ENCODE measurements around the gene MRPL2.

The MRPL2 gene

GRCh38 chr6:43059168-43060033 lies at the start of gene MRPL2, which contains the start of gene KLC4:
Gene MRPL2 (minus strand): TSS chr6:43059434. CDS start chr6:43059381, 53 bp downstream.
Gene KLC4 (plus strand): TSS chr6:43059631. CDS start chr6:43061336, 1,705 bp downstream.
- peak; percentile 95 for ATAC-seq (ENCODE audit: low read depth)
- DNase-seq (ENCODE audit: low spot score in 2 of 2): peak; percentile 93 to 95
- peak within 1 kb of the TSS; percentile 97 for H3K4me3 Mint-ChIP-seq
- H3K4me1 Mint-ChIP-seq: peaks cover 16% of the 10 kb centered on the region
- peaks cover 12% of the 10 kb centered on the region for H3K36me3 Mint-ChIP-seq
- no peaks in the 10 kb centered on the region for H3K27me3 Mint-ChIP-seq
- peak within 1 kb of the TSS; percentile 98 for H3K27ac Mint-ChIP-seq
- H3K9me3 Mint-ChIP-seq: no peaks in the 10 kb centered on the region

GRCh38 chr6:43107344-43108062 lies 48.3 kb upstream of the MRPL2 start:
- no peaks in the 10 kb centered on the region for H3K4me1 Mint-ChIP-seq
- DNase-seq (ENCODE audit: low spot score in 2 of 2) (no peak), ATAC-seq (ENCODE audit: low read depth) (no peak)
- peaks cover 2% of the 10 kb centered on the region for H3K27me3 Mint-ChIP-seq
- no peak overlapping the region for H3K27ac Mint-ChIP-seq
- H3K4me3 Mint-ChIP-seq: no peak overlapping the region
- no peaks in the 10 kb centered on the region for H3K9me3 Mint-ChIP-seq
- H3K36me3 Mint-ChIP-seq: no peaks in the 10 kb centered on the region

GRCh38 chr6:43105538-43106222 lies 46.4 kb upstream of the MRPL2 start:
- no peaks in the 10 kb centered on the region for H3K36me3 Mint-ChIP-seq
- ATAC-seq (ENCODE audit: low read depth) (no peak), DNase-seq (ENCODE audit: low spot score in 2 of 2) (no peak)
- H3K4me1 Mint-ChIP-seq: no peaks in the 10 kb centered on the region
- H3K27ac Mint-ChIP-seq: no peak overlapping the region
- no peaks in the 10 kb centered on the region for H3K9me3 Mint-ChIP-seq
- no peak overlapping the region for H3K4me3 Mint-ChIP-seq
- peaks cover 2% of the 10 kb centered on the region for H3K27me3 Mint-ChIP-seq

- Mint-ChIP-seq H3K27me3 (peaks cover 2% of the 10 kb centered on the region), H3K9me3 (no peaks in the 10 kb centered on the region), H3K4me1 (no peaks in the 10 kb centered on the region), H3K27ac (no peak overlapping the region), H3K36me3 (no peaks in the 10 kb centered on the region), H3K4me3 (no peak overlapping the region)
- ATAC-seq (ENCODE audit: low read depth): no peak
- no peak for DNase-seq (ENCODE audit: low spot score in 2 of 2)
Observed at GRCh38 chr6:43103253-43103876, 44.1 kb upstream of the MRPL2 start.

- Mint-ChIP-seq H3K4me3 (no peak overlapping the region), H3K27me3 (no peaks in the 10 kb centered on the region), H3K4me1 (no peaks in the 10 kb centered on the region), H3K9me3 (no peaks in the 10 kb centered on the region), H3K27ac (no peak overlapping the region), H3K36me3 (no peaks in the 10 kb centered on the region)
- ATAC-seq (ENCODE audit: low read depth) (no peak), DNase-seq (ENCODE audit: low spot score in 2 of 2) (no peak)
Observed at GRCh38 chr6:43101497-43101896, 42.3 kb upstream of the MRPL2 start.

GRCh38 chr6:43097502-43097901 lies 38.3 kb upstream of the MRPL2 start:
- Mint-ChIP-seq H3K27ac (no peak overlapping the region), H3K36me3 (no peaks in the 10 kb centered on the region)

GRCh38 chr6:43097098-43097489 lies 37.9 kb upstream of the MRPL2 start:
- H3K4me1 Mint-ChIP-seq: peaks cover 2% of the 10 kb centered on the region
- ATAC-seq (ENCODE audit: low read depth) (no peak), DNase-seq (ENCODE audit: low spot score in 2 of 2) (no peak)
- no peaks in the 10 kb centered on the region for H3K36me3 Mint-ChIP-seq
- no peaks in the 10 kb centered on the region for H3K27me3 Mint-ChIP-seq
- no peaks in the 10 kb centered on the region for H3K9me3 Mint-ChIP-seq
- H3K4me3 Mint-ChIP-seq: no peak overlapping the region
- H3K27ac Mint-ChIP-seq: no peak overlapping the region

More at GRCh38 chr6:43097502-43097901, 38.3 kb upstream of the MRPL2 start:
- Mint-ChIP-seq H3K4me3 (no peak overlapping the region), H3K4me1 (peaks cover 2% of the 10 kb centered on the region), H3K9me3 (no peaks in the 10 kb centered on the region), H3K27me3 (no peaks in the 10 kb centered on the region)
- ATAC-seq (ENCODE audit: low read depth) (no peak), DNase-seq (ENCODE audit: low spot score in 2 of 2) (no peak)

- Mint-ChIP-seq H3K4me3 (no peak overlapping the region), H3K4me1 (peaks cover 2% of the 10 kb centered on the region), H3K27me3 (no peaks in the 10 kb centered on the region), H3K36me3 (no peaks in the 10 kb centered on the region), H3K9me3 (no peaks in the 10 kb centered on the region), H3K27ac (no peak overlapping the region)
- ATAC-seq (ENCODE audit: low read depth): no peak
- DNase-seq (ENCODE audit: low spot score in 2 of 2): no peak
Observed at GRCh38 chr6:43096451-43097097, 37.3 kb upstream of the MRPL2 start.

- no peaks in the 10 kb centered on the region for H3K27me3 Mint-ChIP-seq
- no peak overlapping the region for H3K27ac Mint-ChIP-seq
- DNase-seq (ENCODE audit: low spot score in 2 of 2): no peak
- H3K4me3 Mint-ChIP-seq: no peak overlapping the region
- peaks cover 2% of the 10 kb centered on the region for H3K4me1 Mint-ChIP-seq
- H3K9me3 Mint-ChIP-seq: no peaks in the 10 kb centered on the region
- no peaks in the 10 kb centered on the region for H3K36me3 Mint-ChIP-seq
- no peak for ATAC-seq (ENCODE audit: low read depth)
Observed at GRCh38 chr6:43095939-43096338, 36.7 kb upstream of the MRPL2 start.

- Mint-ChIP-seq H3K4me1 (peaks cover 2% of the 10 kb centered on the region), H3K36me3 (no peaks in the 10 kb centered on the region), H3K27me3 (no peaks in the 10 kb centered on the region), H3K9me3 (no peaks in the 10 kb centered on the region), H3K27ac (no peak overlapping the region), H3K4me3 (no peak overlapping the region)
- no peak for DNase-seq (ENCODE audit: low spot score in 2 of 2)
- no peak for ATAC-seq (ENCODE audit: low read depth)
Observed at GRCh38 chr6:43093436-43094289, 34.4 kb upstream of the MRPL2 start.

- no peak for DNase-seq (ENCODE audit: low spot score in 2 of 2)
- H3K27me3 Mint-ChIP-seq: no peaks in the 10 kb centered on the region
- H3K4me3 Mint-ChIP-seq: no peak overlapping the region
- peaks cover 2% of the 10 kb centered on the region for H3K4me1 Mint-ChIP-seq
- no peak for ATAC-seq (ENCODE audit: low read depth)
- no peak overlapping the region for H3K27ac Mint-ChIP-seq
- H3K9me3 Mint-ChIP-seq: no peaks in the 10 kb centered on the region
- no peaks in the 10 kb centered on the region for H3K36me3 Mint-ChIP-seq
Observed at GRCh38 chr6:43092635-43093034, 33.4 kb upstream of the MRPL2 start.

- no peak overlapping the region for H3K27ac Mint-ChIP-seq
Observed at GRCh38 chr6:43091436-43091991, 32.3 kb upstream of the MRPL2 start.

More at GRCh38 chr6:43091436-43091991, 32.3 kb upstream of the MRPL2 start:
- DNase-seq (ENCODE audit: low spot score in 2 of 2): no peak
- ATAC-seq (ENCODE audit: low read depth): no peak
- Mint-ChIP-seq H3K9me3 (no peaks in the 10 kb centered on the region), H3K4me3 (no peak overlapping the region), H3K4me1 (peaks cover 2% of the 10 kb centered on the region), H3K36me3 (no peaks in the 10 kb centered on the region), H3K27me3 (no peaks in the 10 kb centered on the region)
